Upper lobe of right lung (tissue), 1 donor: ENCODE measurements around the gene MYCL. TPM values are rescaled to one million over a fixed set of nuclear protein-coding genes. Genes with fewer than 3 reads are reported as not detected.

Experiments used
- ATAC-seq: fragments of 200-7000 bp; cut with Tn5 transposase; one replicate; pipeline ENCODE4 v1.9.1; 2020; ENCODE audit warnings: mild to moderate bottlenecking, moderate library complexity
- DNase-seq: peaks from one replicate; pipeline ENCODE4 v3.0.0-alpha.2; 2020
- H3K27ac ChIP-seq: fragments of 200-600 bp; one replicate; pipeline ENCODE4 v1.8.0; 2022
- H3K27me3 ChIP-seq: fragments of 200-600 bp; one replicate; pipeline ENCODE4 v1.8.0; 2022; ENCODE audit warnings: mild to moderate bottlenecking
- H3K36me3 ChIP-seq: fragments of 200-600 bp; one replicate; pipeline ENCODE4 v1.8.0; 2022
- H3K4me1 ChIP-seq: fragments of 200-600 bp; one replicate; pipeline ENCODE4 v1.8.0; 2022
- H3K4me3 ChIP-seq: fragments of 200-600 bp; one replicate; pipeline ENCODE4 v1.8.0; 2022; ENCODE audit warnings: mild to moderate bottlenecking
- H3K9me3 ChIP-seq: fragments of 200-600 bp; one replicate; pipeline ENCODE4 v1.8.0; 2022
- intact Hi-C: fragments of 100-400 bp; cut with DNase I; formaldehyde crosslinking; loops from one replicate; pipeline ENCODE4 v1.11.0; 2022
- total RNA-seq: library from RNA; stranded (reverse); fragmentation: NEBNext Ultra II Directional; extraction: Animal tissue kit (Norgen Biotek cat#: 25700); gene quantifications from one replicate; pipeline ENCODE4 v1.2.1, GENCODE V29; 2021
- TF ChIP-seq, protein P1 (sequence below): fragments of 200-600 bp; IDR thresholded peaks from one replicate; pipeline ENCODE4 v1.8.0; 2022; ENCODE audit warnings: antibody characterized with exemption
- donor health status: DM: no; HTN: yes; CAD: no; lungs with severe emphysema.

MYCL gene
- total RNA-seq, 1 donor from 2014 or later = 3.6 TPM

DNA sequence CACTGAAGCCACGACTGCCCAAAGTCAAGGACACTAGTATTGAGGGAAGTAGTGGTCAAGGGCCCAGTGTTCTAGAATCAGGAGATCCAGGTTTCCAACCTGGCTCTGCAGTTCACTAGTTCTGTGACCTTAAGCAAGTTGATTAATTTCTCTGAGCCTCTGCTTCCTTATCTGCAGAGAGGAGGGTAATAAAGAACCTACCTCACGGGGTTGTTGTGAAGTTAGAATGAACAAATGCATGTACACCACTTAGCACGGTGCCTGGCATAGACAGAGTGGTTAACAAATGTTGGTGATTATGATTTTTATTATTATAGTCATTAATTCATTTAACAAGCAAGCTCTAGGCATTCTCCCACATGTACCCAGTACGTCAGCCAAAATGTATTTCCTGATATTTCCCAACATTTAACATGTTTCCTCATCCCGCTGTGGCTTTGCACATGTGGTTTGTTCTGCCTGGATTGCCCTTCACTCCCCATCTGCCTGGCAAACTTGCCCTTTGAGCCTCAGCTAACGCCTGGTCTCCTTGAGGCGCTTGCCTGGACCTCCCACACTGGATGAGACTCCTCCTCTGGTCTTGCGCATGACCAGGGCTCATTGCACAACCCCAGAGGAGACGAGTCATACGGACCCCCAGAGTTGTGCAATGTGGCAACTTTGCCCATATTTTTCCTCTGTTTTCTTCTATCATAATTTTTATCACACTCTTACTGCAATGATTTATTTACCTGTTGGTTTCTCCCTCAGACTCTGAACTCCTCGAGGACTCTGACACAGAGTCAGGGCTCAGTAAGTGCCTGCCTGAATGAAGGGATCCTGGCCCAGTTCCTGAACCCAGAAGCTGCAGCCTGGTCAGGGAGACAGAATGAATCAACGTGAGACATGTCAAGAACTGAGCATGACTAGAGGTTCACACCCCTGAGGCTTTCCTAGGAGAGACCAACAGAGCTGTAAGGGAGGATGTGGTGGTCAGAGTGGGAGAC is 32.5 kb upstream of the MYCL start:
- H3K36me3 ChIP-seq = no peaks in the 10 kb centered on the region
- DNase-seq (peak; percentile 92), ATAC-seq (peak; percentile 96)
- H3K27ac ChIP-seq = peak overlapping the region; percentile 77
- no peak overlapping the region for H3K4me3 ChIP-seq
- no peaks in the 10 kb centered on the region for H3K27me3 ChIP-seq
- H3K9me3 ChIP-seq = no peaks in the 10 kb centered on the region
- H3K4me1 ChIP-seq = peaks cover 26% of the 10 kb centered on the region
- TF ChIP-seq, protein P1, sequence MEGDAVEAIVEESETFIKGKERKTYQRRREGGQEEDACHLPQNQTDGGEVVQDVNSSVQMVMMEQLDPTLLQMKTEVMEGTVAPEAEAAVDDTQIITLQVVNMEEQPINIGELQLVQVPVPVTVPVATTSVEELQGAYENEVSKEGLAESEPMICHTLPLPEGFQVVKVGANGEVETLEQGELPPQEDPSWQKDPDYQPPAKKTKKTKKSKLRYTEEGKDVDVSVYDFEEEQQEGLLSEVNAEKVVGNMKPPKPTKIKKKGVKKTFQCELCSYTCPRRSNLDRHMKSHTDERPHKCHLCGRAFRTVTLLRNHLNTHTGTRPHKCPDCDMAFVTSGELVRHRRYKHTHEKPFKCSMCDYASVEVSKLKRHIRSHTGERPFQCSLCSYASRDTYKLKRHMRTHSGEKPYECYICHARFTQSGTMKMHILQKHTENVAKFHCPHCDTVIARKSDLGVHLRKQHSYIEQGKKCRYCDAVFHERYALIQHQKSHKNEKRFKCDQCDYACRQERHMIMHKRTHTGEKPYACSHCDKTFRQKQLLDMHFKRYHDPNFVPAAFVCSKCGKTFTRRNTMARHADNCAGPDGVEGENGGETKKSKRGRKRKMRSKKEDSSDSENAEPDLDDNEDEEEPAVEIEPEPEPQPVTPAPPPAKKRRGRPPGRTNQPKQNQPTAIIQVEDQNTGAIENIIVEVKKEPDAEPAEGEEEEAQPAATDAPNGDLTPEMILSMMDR = no peak
- intact Hi-C loops = no loop called here

DNA sequence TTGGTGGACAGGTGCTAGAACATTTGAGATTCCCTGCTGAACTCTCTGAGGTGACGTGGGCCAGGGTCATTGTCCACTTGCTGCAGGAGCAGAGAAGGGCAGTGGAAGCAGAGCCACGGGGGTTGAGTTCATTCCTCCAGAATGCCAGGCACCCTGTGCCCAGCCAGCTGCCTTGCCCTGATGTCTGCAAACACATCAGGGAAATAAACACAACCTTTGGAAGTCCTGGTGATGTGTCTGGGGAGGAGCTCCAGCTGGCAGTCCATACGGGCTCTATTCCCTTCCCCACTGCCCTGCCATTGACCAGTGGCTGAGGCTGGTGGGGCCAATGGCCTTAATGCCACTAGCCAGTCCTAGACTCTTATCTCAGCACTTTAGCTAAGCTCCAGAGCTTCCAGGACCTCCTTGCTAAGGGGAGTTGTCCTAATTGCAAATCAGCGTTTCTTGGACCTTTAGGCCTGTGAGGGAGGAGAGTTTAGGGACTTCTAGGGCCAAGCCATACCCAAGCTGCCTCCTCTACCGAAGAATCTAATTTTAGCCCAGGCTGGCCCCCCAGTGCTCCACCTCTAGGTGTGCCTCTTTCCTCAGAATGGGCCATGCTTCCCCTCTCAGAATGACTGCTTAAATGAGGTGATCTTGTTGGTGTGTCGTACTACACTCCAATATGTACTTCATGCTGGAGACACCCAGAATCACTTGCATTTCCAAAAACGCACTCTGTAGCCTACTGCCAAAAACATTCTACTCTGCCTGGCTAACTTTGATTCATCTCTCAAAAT is 27.3 kb upstream of the MYCL start:
- TF ChIP-seq, protein P1 = no peak
- intact Hi-C loops = no loop called here
- ATAC-seq = no peak

DNA sequence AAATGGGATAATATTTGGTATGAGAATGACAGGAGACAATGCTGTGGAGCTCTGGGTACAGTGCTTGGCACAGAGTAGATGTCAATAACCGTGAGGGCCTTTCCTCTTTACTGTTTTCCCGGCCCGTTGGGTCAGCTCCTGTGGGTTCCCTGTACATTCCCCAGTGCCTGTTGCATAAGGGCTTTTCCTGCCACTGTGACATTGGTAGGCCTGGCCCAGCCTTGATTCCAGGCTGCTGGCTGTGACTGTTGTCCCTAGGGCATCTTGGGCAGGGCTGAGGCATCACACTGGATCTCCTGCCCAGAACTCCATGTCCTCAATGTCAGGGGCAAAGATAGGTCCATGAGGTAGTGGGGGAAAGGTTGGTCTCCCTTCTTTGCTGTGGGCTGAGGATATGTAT is 25.8 kb upstream of the MYCL start:
- H3K9me3 ChIP-seq = no peaks in the 10 kb centered on the region
- no peak overlapping the region for H3K4me3 ChIP-seq
- no peak overlapping the region for H3K27ac ChIP-seq
- peak; percentile 71 for ATAC-seq
- TF ChIP-seq, protein P1 = no peak
- no peaks in the 10 kb centered on the region for H3K36me3 ChIP-seq
- H3K27me3 ChIP-seq = no peaks in the 10 kb centered on the region
- H3K4me1 ChIP-seq = peaks cover 17% of the 10 kb centered on the region
- intact Hi-C loops = no loop called here
- DNase-seq = no peak

More for the DNA sequence above, 27.3 kb upstream of the MYCL start:
- Histone ChIP-seq H3K9me3 (no peaks in the 10 kb centered on the region), H3K27me3 (no peaks in the 10 kb centered on the region), H3K4me3 (no peak overlapping the region), H3K36me3 (no peaks in the 10 kb centered on the region), H3K27ac (no peak overlapping the region), H3K4me1 (peaks cover 24% of the 10 kb centered on the region)
- DNase-seq = no peak

DNA sequence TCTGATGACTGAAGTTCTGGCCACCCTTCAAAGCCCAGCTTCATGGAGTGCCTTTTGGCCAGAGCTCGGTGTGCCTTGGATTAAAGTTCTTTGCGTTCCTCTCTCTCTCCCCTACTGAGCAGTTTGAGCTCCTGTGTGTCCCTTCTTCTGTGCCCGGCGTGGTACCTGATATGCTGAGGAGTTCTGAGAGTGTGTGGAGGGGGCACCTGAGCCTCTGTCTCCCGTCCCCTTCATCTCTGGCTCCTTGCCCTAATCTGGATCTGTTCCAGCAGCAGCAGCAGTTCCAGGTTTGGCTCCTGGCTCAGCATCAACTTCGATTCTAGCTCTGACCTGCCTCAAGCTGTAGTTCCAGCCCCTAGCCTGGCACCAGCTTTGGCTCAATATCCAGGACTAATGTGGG is 25.1 kb upstream of the MYCL start:
- TF ChIP-seq, protein P1 = no peak
- Histone ChIP-seq H3K4me1 (peaks cover 17% of the 10 kb centered on the region), H3K4me3 (no peak overlapping the region), H3K36me3 (no peaks in the 10 kb centered on the region), H3K27me3 (no peaks in the 10 kb centered on the region), H3K27ac (no peak overlapping the region), H3K9me3 (no peaks in the 10 kb centered on the region)
- intact Hi-C loops = no loop called here
- peak; percentile 22 for ATAC-seq
- no peak for DNase-seq

DNA sequence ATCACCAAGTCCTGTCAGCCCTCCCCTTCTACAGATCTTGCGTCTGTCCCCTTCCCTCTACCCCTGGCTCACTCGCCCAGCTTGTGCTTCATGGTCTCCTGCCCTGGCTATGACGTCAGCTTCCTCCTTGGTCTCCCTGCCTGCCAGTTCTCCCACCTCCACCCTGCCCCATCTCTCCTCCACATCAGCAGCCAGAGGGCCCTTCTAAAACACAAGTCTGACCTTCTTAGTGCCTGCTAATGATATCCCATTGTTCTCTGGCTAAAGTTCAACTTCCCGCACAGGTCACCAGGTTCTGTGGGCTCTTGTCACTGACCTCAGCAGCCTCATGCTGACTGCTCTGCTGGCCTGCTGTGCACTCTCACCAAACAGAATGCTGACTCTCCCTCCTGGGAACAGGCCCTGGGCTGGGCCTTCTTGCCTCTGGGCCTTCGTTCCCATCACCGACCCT is 24.7 kb upstream of the MYCL start:
- H3K27ac ChIP-seq = no peak overlapping the region
- peak; percentile 48 for ATAC-seq
- peaks cover 17% of the 10 kb centered on the region for H3K4me1 ChIP-seq
- no peak overlapping the region for H3K4me3 ChIP-seq
- TF ChIP-seq, protein P1 = no peak
- no peaks in the 10 kb centered on the region for H3K36me3 ChIP-seq
- DNase-seq = peak; percentile 64
- no peaks in the 10 kb centered on the region for H3K27me3 ChIP-seq
- intact Hi-C loops = no loop called here
- no peaks in the 10 kb centered on the region for H3K9me3 ChIP-seq
